HG03025 (cell line): ENCODE measurements around the gene FYN.
A peak's percentile ranks its signal among the peaks of the same experiment; 100 is the strongest.

Experiments
- ATAC-seq: cut with Tn5 transposase; IDR thresholded peaks from one replicate; pipeline ENCODE4 v1.9.1; 2021; ENCODE audit warnings: mild to moderate bottlenecking, moderate library complexity; ENCODE audit not compliant: unreplicated experiment, low FRiP score

The FYN gene

DNA sequence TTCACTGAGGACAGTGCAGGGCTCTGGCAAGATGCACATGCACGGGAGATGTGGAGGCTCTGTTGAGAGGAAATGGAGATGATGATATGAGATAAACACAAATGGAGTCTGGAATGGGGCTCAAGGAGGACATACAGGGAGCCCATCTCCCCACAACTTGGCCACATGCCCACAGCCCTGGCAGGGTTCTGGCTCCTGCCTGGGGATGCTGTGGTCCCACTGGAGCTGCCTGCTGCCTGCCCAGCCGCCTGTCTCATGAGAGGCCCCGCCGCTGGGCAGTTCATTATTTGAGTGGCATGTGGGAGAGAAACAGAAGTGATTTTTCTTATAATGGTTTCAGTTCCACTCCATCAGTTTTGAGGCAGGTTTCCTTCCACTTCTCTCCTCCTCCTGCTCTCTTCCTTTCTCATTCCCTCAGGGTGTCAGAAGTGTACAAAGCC, 134.0 kb downstream of the FYN start:
- no peak for ATAC-seq

DNA sequence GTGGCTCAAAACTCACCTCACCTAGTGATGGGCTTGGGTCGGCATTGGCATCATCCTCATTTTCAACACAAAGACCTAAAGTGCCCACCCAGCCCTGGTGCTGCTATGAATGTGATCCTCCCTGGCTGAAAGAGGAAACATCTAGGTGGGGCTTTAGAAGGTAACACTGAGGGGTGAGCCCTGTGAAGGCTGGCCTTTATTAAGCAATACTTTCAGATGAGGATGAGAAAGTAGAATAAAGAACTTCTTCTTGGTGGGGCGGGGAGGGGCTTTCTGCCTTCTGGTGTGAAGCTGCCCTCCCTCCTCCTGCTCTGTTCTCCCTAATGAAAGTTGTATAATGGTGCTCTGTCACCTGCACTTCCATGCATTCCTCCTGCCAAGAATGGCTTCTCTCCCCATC, 134.6 kb downstream of the FYN start:
- no peak for ATAC-seq

DNA sequence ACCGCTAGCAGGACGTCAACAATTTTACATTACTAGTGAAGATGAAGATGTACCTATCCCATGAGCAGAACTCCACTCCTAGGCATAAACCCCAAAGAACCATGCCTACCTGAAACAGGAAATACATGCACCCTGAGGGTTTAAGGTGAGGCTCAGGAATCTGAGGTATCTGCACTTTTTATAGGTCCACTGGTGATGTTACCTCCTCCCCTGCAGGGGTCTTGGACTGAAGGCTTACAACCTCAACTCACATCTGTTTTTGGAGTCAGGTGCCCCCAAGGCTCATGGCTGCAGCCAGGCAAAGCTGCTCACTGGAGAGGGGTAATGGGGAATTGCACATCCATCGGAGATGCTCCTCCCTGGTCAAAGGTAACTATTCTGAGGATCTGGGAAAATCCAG, 135.1 kb downstream of the FYN start:
- no peak for ATAC-seq

DNA sequence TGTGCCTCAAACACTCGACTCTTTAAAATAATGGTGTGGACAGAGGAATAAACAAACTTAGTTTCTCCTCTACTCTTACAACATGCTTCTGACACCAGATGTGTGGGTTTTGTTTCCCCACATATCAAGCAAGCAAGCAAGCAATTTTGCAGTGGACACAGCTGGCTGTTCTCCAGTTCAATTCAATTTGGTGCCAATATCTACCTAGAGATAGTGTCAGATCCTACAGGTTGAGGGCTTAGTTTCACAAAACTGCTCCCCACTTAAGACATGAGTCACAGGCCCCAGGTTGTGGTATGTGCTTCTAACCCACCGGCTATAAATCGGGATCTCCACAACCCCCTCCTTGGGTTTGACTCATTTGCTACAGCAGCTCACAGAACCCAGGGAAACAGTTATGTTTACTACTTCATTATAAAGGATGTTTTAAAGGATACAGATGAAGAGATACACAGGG, 136.2 kb downstream of the FYN start:
- ATAC-seq: no peak

DNA sequence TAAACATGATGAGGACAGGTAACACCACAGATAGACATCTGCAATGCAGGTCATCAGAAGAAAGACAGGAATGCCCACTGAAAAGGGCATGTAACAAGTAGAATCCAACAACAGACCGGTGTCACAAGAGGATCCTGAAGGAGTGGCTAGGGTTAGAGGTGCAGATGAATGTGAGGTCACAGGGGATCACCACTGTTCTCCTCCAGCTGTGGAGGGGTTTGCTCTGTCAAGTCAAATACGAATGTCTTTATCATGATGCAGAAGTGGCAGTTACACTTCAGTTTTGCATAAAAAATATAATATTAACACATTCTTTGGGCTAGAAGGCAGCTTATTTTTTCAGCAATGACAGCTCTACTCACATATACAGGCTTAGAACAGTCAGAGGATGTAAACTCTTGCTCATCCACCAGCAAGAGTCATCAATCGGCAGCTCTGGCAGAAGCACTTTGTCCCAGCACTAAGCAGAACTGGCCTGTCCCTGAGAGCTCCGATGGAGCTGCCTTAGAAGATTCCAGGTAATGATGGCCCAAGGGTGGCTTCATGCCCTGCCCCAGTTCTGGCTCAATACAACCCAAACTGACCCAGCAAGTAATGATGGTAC, 137.1 kb downstream of the FYN start:
- no peak for ATAC-seq

DNA sequence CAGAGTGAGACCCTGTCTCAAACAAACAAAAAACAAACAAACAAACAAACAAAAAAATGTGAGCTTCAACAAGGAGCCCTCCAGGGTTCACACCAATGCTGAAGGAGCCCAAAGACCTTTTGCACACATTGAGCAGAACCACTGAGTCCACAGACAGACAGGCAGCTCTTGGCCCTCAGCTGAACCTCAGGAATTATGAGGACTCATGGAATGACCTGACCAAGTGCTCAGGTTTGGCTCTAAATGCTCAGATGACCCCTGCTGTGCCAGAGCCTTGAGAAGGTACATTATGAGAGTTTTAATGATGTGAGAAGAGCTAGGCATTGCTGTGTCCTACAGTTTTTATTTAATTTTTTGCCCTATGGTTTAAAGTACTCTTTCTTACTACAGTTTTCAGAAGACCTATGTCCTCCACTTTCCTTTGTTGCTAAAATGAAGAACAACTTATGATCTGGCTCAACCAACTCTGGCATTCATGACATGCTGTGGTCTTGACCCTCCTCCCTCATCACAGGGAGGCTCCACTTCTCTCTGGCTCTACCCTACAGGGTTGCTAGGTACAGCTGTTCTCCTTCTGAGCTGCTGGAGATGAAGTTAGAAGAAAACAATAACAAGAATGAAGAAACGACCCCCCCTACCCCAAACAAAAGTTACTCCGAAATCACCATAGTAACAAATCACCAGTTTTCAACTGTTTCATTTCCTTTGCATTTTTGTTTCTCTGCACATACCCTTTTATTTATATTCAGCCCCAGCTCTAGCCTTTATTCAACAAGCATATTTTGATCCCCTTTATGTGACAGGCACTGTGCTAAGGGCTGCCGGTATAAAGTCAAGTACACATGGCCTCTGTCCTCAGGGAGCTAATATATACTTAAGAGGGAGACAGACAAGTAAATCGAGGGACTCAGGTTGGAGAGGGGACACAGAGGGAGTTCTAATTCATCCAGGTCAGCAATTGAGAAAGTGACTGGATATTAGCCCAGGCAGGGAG, 138.9 kb downstream of the FYN start:
- no peak for ATAC-seq

DNA sequence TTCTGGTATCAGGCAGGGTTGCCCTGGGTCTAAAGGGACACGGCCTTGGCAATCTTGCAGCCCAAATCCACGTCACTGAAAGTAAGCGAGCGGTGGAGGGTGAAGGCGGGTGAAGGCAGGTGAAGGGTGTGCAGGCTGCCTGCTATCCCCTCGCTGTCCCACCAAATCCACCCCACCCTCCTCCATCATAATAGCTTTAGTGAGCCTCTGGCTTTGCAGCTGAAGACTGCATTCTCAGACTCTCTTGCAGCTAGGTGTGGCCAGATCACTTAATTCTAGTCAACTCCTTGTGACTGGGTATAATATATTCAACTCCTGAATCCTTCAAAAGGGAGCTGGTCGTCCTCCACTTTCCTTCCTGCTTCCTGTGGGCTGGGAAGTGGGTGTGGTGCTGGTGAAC, 140.9 kb downstream of the FYN start:
- ATAC-seq: no peak

DNA sequence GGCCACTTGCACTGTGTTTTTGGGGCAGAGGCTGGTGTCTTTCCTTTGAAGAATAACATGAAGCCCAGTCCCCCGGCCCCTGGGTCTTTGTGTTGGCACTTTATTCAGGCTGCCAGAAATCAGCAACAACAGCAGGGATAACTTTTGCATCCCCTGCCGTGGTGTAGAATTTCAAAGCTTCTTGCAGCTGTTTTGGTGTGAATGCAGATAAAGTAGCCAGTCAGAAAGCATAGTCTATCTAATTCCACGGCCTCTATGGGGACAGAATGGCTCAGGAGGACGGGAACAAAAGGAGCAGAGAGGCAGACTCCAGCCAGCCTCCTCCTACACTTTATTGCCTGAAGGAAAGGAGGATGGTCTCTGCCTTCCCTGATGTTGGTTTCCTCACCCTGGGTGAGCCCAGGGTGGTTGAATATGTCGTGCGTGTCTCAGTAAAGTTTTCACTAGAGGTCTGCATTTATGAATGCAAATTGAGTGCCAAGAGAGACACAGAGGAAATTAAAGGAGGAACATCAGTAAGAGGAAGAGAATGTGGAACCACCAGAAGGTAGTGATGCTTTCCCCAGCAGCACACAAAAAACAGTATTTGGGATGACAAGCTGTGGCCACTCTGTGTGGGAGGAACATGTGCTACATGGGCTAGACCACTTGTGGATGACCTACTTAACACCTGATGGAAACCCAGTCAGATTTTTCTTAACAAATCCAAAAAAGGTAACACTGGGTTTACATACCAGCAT, 141.6 kb downstream of the FYN start:
- ATAC-seq: no peak

DNA sequence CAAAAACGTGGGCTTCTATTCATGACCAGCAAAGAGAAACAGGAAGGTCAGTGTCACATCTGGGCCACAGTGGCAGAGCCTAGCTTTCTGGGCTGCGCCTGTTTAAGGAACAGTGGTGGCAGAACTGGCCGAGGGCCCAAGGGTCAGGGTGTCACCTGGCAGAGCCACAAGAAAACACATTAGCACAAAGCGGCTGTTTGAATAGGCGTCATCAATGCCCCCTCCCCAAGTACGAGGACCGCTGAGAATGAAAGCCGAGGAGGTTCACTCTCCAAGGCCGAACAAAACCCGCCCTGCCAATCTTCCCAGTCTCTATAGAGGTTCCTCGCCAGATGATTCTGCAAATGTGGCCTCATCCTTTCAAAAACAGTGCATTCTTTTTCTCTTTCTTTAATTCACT, 142.4 kb downstream of the FYN start:
- ATAC-seq: no peak

DNA sequence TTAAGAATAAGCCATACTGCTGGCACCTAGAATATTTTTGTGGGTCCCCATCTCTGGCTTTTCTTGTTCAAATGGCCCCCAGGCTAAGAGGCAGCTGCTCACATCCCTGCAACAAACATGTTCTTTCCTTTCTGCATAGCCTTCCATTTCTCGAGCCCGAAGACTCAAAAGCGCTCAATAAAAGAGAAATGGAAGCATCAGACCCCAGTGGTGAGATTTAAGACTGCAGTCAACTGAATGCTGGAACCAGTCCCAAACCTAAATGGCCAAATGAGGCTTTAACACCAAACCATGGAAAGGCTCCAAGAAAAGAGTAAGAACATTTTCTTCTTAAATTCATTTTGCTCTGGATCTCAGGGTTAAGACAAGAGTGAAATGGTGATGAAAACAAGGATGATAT, 145.4 kb downstream of the FYN start:
- ATAC-seq: no peak

DNA sequence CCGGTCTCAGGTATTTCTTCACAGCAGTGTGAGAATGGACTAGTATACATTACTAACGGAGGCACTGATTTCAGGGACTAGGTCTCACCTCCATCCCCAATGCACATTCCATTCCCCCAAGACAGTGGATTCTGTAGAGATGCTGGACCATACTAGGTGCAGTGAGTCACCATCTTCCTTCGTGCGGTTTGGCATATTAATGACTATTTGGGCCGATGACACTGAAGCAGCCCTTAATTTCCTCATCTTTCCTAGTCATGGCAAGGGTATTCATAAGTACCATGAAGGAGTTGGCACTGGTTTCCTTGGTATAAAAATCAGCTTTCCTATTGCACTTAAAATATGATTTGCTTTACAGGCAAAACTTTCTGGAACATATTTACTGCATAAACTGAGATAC, 146.2 kb downstream of the FYN start:
- no peak for ATAC-seq

DNA sequence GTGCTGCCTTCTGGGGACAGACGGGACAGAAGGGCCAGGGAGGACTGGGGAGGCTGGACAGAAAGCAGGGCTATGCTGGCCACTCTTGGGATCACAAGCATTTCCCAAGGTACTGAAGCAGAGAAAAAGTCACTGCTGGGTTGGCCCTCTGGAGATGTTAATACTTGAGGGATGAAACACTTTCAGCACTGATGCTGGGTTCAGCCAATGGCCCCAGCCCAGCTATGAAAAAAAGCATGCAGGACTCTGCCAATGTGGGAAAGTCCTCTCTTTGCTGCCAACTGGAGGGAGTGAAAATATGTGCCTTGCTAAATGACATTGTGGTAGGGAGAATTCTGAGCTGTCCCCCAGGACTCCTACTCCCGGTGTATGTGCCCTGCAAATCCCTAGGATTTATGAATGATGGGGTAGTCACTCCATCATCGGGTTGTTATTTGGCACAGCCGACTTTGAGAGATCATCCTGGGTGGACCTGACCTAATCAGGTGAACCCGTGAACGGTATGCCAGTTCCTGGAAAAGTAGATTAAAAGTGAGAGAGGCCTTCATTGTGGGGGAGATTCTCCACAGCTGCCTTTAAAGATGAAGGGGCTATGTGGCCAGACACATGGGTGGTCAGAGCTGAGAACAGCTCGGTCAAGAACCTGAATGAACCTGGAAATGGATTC, 147.7 kb downstream of the FYN start:
- no peak for ATAC-seq

DNA sequence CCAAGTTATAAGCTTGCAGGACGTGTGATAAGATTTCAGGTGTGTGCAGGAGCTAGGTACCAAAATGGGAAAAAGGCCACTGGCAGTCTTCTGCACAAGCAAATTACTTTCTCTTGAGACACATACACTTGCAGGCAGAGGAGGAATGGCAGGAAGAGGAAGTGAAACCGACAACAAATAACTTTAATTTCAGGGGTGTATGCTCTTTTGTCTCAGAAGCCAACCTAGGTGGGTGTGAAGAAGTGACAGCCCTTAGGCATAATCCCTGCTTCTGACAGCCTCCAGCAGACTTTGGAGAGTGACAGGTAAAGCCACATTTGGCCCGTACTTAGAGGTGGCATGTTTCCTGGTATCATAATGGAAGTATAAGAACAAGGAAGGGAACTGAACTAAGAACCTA, 148.7 kb downstream of the FYN start:
- ATAC-seq: peak; percentile 100

DNA sequence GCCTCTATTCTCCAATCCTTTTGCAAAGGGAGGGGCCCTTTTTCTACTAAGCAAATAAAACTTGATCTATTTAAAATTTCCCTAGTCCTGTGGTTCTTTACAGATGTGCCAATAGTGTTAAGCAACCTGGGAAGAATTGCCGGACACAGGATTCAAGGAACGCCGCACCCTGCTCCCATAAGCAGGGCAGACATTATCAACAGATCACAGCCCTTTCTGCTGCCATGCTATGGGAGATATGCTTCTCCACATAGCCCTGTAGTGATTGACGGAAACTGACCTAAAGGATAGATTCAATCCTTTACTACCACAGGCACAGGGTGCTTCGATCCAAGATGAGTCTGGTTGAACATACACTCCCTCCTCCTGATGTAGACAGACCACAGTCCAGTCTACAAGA, 149.2 kb downstream of the FYN start:
- ATAC-seq: peak; percentile 32

DNA sequence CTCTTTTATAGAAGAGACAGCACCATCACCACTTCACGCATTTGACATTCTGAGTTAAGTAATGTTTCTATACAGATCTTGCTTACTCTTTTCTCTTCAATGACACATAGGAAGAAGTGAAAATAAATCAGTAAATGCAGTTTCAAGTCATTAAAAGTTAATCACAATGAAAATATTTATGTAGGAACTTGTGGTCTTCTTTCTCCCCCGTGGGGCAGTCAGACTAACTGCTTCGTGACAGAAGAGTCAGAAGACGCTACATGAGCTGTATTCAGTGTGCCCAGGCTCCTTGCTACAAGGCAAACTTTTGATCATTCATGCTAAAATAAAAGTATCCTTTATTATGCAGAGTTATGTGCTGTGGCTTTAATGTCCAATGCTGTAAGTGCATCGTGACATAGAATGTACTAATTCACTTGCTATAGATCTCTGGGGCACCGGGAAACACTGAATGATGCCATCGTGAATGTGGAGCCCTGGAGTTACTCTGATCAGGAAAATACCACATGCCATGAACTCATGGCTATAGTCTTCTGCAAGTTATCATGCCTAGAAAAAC, 149.8 kb downstream of the FYN start:
- no peak for ATAC-seq

DNA sequence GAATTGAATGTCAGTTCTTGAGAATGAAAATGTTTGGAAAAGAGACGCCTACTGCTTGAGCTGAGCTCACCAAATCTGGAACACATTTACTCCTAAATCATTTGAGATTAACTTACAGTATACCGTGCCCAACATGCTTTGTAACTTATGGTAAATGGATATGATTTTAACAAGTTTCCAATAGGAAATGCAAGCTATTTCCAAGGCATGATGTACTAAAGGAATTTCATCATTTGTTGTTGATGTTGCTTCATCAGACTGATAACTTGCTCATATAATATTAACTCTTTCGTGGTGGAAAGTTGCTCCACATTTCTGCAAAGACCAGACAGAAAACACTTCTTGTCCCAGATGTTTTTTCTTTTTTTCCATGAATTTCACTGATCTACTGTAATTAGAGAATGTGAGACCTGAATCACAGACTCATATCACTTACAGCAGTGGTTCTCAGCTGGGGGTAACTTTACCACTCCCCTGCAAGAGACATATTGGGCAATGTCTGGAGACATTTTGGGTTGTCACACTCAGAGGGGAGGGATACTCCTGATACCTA, 151.0 kb downstream of the FYN start:
- ATAC-seq: no peak

DNA sequence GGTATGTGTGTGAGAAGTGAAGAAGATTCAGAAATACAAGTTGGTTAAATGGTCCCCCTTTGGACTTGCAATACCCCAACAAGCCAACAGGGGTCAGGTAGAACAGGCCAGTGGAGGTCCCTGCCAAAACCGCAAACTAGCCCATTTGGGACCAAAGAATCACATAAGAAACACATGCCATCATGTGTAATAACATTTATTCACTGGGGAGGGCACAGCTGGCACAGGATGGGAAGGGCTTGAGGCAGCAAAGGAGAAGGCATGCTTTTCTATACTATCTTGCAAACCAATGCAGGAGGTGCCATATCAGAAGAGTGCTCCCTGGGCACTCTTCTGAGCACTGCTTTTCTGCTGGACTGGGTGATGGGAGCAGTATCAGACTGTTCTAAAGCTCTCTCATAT, 151.5 kb downstream of the FYN start:
- ATAC-seq: no peak

DNA sequence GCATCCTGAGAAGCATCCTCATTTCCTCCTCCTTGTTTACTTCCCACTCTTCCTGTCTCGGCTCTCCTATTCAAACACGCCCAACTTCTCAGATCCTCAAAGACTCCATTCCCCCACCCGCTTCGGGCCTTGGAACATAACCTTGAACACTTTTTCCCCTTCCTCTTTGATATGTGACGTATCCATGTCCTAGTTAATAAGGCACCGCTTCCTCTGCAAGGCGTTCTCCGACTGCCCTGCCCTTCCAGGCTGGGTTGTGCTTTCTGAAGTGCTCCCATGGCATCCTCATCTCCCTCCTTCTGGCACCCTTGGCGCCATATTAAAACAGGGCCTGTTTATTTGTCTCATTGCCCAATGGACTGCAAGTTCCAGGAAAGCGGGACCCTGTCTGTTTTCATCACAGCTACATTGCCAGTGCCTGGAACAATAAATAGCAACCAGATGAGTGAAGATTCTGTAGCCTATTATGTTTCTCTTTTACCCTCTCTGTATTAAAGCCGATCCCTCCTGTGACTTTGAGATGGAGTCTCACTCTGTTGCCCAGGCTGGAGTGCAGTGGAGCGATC, 152.2 kb downstream of the FYN start:
- no peak for ATAC-seq

DNA sequence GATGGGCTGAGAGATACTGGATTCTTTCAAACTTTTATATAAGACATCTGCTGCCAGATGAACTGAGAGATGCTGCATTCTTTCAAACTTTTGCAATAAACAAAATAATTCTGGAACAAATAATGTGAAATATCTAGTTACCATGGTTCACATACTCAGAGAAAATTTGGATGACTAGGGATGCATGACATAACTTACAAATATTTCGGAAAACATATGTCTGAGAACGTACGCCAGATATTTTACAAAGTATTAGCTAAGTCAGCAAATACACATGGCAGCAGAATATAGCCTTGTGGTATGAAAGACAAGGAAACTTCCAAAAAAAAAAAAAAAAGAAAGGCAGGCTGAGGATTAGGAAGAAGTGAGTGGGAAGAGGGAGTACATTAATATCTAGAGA, 154.3 kb downstream of the FYN start:
- no peak for ATAC-seq

DNA sequence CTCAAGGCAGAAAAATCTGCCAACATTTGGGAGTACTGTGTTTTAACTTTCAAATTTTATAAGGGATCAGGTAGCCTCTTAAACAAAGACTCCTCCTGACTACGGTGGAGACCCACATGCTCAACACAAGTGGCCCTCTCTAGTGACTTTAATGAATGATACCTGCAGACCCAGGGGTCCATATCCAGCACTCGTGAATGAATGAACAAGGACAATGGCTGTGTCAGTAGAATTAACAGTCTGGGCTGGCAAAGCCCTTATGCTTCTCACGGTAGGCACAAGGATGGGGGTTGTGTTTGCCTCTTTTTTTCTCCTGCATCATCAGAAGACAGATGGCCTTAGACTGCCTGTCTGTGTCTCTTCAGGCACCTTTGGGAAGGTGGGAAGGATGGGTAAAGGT, 154.9 kb downstream of the FYN start:
- no peak for ATAC-seq
